ENCODE results near the gene AZU1.

DNA sequence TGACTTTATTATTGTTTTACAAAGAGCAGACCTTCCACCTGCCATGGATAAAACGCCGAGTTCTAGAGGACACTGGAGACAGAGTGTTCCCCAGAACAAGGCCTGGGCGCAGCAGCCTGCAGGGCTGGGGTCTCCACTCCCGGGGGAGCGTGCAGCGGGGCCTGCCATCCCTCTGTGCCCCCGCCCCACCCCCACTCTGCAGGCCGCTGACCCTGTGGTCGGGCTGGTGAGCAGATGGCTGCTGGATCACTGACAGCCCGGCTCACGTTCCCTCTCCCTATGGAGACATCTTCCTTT, 39.0 kb upstream of the AZU1 start:
- TF ChIP-seq POLR2A (IDR thresholded peaks at IDR 0.05) (no peak), EP300 (IDR thresholded peaks at IDR 0.05) (no peak)
- TF ChIP-seq, protein P1, sequence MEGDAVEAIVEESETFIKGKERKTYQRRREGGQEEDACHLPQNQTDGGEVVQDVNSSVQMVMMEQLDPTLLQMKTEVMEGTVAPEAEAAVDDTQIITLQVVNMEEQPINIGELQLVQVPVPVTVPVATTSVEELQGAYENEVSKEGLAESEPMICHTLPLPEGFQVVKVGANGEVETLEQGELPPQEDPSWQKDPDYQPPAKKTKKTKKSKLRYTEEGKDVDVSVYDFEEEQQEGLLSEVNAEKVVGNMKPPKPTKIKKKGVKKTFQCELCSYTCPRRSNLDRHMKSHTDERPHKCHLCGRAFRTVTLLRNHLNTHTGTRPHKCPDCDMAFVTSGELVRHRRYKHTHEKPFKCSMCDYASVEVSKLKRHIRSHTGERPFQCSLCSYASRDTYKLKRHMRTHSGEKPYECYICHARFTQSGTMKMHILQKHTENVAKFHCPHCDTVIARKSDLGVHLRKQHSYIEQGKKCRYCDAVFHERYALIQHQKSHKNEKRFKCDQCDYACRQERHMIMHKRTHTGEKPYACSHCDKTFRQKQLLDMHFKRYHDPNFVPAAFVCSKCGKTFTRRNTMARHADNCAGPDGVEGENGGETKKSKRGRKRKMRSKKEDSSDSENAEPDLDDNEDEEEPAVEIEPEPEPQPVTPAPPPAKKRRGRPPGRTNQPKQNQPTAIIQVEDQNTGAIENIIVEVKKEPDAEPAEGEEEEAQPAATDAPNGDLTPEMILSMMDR (IDR thresholded peaks at IDR 0.05): no peak

All from sigmoid colon (tissue), 4 donors.